DND-41 (cell line): ENCODE measurements around the gene BTN1A1.

Experiments
- CTCF ChIP-seq: IDR thresholded peaks from 2 replicates; pipeline ENCODE4 v1.5.1; 2012; ENCODE audit warnings: borderline replicate concordance, low read length, moderate library complexity, mild to moderate bottlenecking; ENCODE audit not compliant: poor library complexity, severe bottlenecking; ENCODE audit errors: extremely low read depth
- EZH2 ChIP-seq: IDR thresholded peaks from 3 replicates; pipeline ENCODE4 v1.6.1; 2012; ENCODE audit warnings: borderline replicate concordance, low read depth, mild to moderate bottlenecking, moderate library complexity, low read length, inconsistent platforms; ENCODE audit not compliant: severe bottlenecking

GRCh38 chr6:26478985-26479278 is 21.2 kb upstream of the BTN1A1 start:
- TF ChIP-seq CTCF (no peak), EZH2 (no peak)
